Bronchial epithelial cell (primary cell): ENCODE results near the gene ZBED1. TPM values are rescaled to one million over a fixed set of nuclear protein-coding genes. Genes with fewer than 3 reads are reported as not detected.

Source experiments
- DNase-seq: peaks from one replicate; pipeline ENCODE4 v3.0.0-alpha.2; 2010; ENCODE audit warnings: low read depth
- FAIRE-seq: peaks from 2 replicates; lab custom pipeline; 2011; peaks lifted over from hg19 to GRCh38; lab: Jason Lieb, UNC
- H3K27me3 ChIP-seq: 2 replicates; pipeline ENCODE4 v1.5.1; 2011; ENCODE audit warnings: low read length; ENCODE audit not compliant: control insufficient read depth, insufficient read depth
- H3K36me3 ChIP-seq: 2 replicates; pipeline ENCODE4 v1.5.1; 2011; ENCODE audit warnings: low read length; ENCODE audit not compliant: control insufficient read depth, insufficient read depth
- H3K4me3 ChIP-seq: 2 replicates; pipeline ENCODE4 v1.5.1; 2011; ENCODE audit warnings: mild to moderate bottlenecking, low read depth, low read length, control low read depth
- total RNA-seq: library from RNA; depleted of rRNA; stranded (reverse); fragments of >200 nt; gene quantifications from 2 replicates; pipeline ENCODE4 v1.2.1, GENCODE V29; 2014
- TF ChIP-seq, protein P1 (sequence below): IDR thresholded peaks from 2 replicates; pipeline ENCODE4 v1.5.1; 2011; ENCODE audit warnings: mild to moderate bottlenecking, moderate library complexity, low read length, control low read depth, inconsistent platforms; ENCODE audit not compliant: insufficient read depth, severe bottlenecking

Gene ZBED1
- 11.6 and 18.1 TPM in 2 replicates for total RNA-seq

DNA sequence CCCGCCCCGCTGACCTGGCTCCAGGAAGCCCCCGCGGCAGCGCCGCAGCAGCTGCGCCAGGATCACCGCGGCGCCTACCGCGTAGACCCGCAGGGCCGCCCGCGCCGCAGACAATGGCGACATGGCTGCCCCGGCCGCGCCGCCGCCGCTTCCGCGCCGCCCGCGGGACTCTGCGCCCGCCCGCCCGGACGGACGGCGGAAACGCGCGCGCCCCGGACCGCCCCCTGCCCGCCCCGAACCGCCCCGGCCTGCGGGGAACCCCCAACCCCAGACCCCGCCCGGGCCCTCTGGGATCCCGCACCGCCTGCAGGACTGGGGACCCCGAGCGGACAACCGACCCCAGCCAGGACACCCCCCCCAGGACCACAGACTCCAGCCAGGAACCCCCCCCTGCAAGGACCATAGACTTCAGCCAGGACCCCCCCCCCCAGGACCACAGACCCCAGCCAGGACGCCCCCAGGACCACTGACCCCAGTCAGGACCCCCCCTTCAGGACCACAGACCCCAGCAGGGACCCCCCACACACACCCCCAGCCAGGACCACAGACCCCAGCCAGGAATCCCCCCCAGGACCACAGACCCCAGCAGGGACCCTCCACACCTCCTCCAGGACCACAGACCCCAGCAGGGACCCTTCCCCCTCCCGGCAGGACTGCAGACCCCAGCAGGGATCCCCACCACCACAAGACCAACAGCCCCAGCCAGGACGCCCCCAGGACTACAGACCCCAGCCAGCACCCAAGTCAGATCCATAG, at the start of gene ZBED1, which contains the start of gene DHRSX:
TSS of gene ZBED1 (minus strand) at position 174 of the 756 bp plus-strand sequence. CDS start 10,257 bp downstream, outside the sequence.
TSS of gene DHRSX (minus strand) at position 174 of the 756 bp plus-strand sequence. CDS start at position 123, 51 bp downstream.
- H3K27me3 ChIP-seq = no peaks in the 10 kb centered on the region
- H3K4me3 ChIP-seq = peak within 1 kb of the TSS; percentile 67
- no peak for DNase-seq
- H3K36me3 ChIP-seq = no peaks in the 10 kb centered on the region
- TF ChIP-seq, protein P1, sequence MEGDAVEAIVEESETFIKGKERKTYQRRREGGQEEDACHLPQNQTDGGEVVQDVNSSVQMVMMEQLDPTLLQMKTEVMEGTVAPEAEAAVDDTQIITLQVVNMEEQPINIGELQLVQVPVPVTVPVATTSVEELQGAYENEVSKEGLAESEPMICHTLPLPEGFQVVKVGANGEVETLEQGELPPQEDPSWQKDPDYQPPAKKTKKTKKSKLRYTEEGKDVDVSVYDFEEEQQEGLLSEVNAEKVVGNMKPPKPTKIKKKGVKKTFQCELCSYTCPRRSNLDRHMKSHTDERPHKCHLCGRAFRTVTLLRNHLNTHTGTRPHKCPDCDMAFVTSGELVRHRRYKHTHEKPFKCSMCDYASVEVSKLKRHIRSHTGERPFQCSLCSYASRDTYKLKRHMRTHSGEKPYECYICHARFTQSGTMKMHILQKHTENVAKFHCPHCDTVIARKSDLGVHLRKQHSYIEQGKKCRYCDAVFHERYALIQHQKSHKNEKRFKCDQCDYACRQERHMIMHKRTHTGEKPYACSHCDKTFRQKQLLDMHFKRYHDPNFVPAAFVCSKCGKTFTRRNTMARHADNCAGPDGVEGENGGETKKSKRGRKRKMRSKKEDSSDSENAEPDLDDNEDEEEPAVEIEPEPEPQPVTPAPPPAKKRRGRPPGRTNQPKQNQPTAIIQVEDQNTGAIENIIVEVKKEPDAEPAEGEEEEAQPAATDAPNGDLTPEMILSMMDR = no peak
- FAIRE-seq = no peak

DNA sequence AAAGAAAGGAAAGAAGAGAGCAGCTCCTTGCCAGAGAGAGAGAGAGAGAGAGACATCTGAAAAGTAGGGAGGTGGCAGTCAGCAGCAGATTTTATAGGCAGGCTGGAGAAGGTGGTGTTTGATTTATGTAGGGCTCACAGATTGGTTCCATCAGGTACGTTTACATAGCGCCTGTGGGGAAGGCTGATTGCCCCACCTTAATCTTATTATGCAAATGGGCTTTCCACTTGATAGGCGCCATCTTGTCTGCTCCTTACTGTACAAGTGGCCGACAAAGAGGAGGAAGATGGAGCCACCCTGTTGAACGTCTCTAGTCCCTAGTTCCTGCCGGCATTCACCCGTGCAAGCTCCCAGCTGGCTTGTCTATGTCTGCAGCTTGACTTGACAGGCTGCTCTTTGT, 49.1 kb upstream of the ZBED1 start:
- TF ChIP-seq, protein P1 = no peak
- no peaks in the 10 kb centered on the region for H3K27me3 ChIP-seq
- H3K36me3 ChIP-seq = no peaks in the 10 kb centered on the region
- FAIRE-seq (no peak), DNase-seq (no peak)
- H3K4me3 ChIP-seq = no peak overlapping the region

DNA sequence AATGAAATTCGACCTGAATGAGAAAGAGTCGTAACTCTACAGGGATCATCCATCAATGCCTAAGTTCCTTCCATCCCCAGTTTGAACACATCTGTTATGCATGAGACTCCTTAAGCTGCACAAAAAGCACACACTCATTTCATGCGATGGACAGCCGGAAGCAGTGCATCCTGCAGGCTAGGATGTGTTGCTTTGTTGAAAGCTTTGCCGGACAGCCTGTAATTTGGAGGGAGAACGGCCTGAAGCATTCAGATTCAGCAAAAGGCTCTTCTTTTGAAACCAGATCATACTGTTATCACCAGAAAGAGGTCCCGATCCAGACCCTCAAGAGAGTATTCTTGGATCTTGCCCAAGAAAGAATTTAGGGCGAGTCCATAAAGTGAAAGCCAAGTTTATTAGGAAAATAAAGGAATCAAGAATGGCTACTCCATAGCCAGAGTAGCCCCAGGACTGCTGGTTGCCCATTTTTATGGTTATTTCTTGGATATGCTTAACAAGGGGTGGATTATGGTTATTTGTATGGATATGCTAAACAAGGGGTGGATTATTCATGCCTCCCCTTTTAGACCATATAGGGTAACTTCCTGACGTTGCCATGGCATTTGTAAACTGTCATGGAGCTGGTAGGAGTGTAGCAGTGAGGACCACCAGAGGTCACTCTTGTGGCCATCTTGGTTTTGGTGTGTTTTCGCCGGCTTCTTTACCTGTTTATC, 48.1 kb upstream of the ZBED1 start:
- TF ChIP-seq, protein P1 = no peak
- DNase-seq (no peak), FAIRE-seq (no peak)
- no peak overlapping the region for H3K4me3 ChIP-seq
- H3K36me3 ChIP-seq = no peaks in the 10 kb centered on the region
- H3K27me3 ChIP-seq = no peaks in the 10 kb centered on the region

DNA sequence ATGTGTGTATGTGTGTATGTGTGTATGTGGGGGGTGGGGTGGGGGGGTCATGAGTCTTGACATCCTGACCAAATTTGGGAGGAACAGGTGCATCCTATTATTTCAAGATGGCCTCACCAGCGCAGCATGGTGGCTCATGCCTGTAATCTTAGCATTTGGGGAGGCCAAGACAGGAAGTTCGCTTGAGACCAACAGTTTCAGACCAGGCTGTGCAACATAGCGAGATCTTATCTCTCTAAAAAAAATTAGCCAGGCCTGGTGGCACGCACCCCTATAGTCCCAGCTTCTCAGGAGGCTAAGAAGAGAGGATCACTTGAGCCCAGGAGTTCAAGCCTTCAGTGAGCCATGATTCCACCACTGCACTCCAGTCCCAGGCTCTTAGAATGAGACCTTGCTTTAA, 47.0 kb upstream of the ZBED1 start:
- H3K4me3 ChIP-seq = no peak overlapping the region
- no peaks in the 10 kb centered on the region for H3K36me3 ChIP-seq
- DNase-seq (no peak), FAIRE-seq (no peak)
- H3K27me3 ChIP-seq = no peaks in the 10 kb centered on the region
- TF ChIP-seq, protein P1 = no peak

DNA sequence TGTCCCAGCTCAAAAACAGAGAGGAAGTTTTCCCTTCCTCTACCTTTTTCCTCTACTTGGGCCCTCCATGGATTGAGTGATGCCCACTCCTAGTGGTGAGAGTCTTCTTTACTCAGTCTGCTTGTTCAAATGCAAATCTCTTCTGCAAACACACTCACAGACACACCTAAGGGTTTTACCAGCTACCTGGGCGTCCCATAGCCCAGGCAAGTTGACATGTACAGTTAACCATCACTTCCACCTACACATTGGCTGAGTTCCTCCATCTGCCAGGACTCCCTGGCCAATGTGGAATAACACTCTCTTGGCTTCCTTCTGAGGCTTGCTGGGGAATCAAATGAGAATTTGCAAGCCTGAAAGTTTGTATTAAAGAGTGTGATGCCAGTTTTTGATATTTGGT, 45.7 kb upstream of the ZBED1 start:
- no peak for FAIRE-seq
- Histone ChIP-seq H3K27me3 (no peaks in the 10 kb centered on the region), H3K36me3 (no peaks in the 10 kb centered on the region), H3K4me3 (no peak overlapping the region)
- TF ChIP-seq, protein P1 = no peak
- no peak for DNase-seq
